HepG2 (cell line): ENCODE data around the gene CNTN4. TPM values are rescaled to one million over a fixed set of nuclear protein-coding genes. Genes with fewer than 3 reads are reported as not detected.

Experiments used
- ATAC-seq: fragments of 200-7000 bp; cut with Tn5 transposase; 3 replicates; pipeline ENCODE4 v1.9.1; 2020; ENCODE audit warnings: mild to moderate bottlenecking, moderate library complexity
- BruUV-seq: library from RNA; stranded (reverse); fragments of 400-500 nt; replicated peaks from 2 replicates; lab custom pipeline; 2021; lab: Mats Ljungman, UMichigan
- CTCF ChIA-PET: fragments of 300-600 bp; formaldehyde crosslinking; extraction: SDS; loops from one replicate; lab custom pipeline; 2021; ENCODE audit warnings: low total read pairs, inconsistent platforms, low intra/inter-chr PET ratio; lab: Yijun Ruan, JAX
- POLR2A ChIA-PET: fragments of 350-600 bp; sonication (Branson Sonifier 250); formaldehyde crosslinking; loops from one replicate; lab custom pipeline; 2020; ENCODE audit warnings: antibody characterized with exemption, inconsistent platforms; lab: Yijun Ruan, JAX
- DNase-seq: peaks from one replicate; pipeline ENCODE4 v3.0.0-alpha.2; 2015; ENCODE audit warnings: low spot score
- FAIRE-seq: peaks from 3 replicates; lab custom pipeline; 2011; peaks lifted over from hg19 to GRCh38; lab: Jason Lieb, UNC
- H2AFZ ChIP-seq: one replicate; pipeline ENCODE4 v1.6.1; 2011; ENCODE audit warnings: low read length, inconsistent platforms
- H3K27ac ChIP-seq: fragments of 300-600 bp; 3 replicates; pipeline ENCODE4 v1.8.0; 2011; ENCODE audit warnings: mixed run types, mild to moderate bottlenecking, mixed read lengths, low read length, inconsistent platforms; ENCODE audit not compliant: insufficient read depth; ENCODE audit errors: extremely low read length
- H3K27me3 ChIP-seq, 2 experiments: fragments of 200-600 bp in 1 of 2; 2 replicates in 1 of 2; 3 replicates in 1 of 2; pipeline versions ENCODE4 v1.6.0 to v1.8.0; 2011; ENCODE audit warnings: low read length in 2 of 2, mild to moderate bottlenecking in 2 of 2, moderate library complexity in 2 of 2, inconsistent platforms in 1 of 2; ENCODE audit not compliant: insufficient read depth in 2 of 2, control insufficient read depth in 1 of 2
- H3K36me3 ChIP-seq, 2 experiments: fragments of 200-600 bp in 1 of 2; replicated peaks in 1 of 2; 2 replicates in 1 of 2; 3 replicates in 1 of 2; pipeline versions ENCODE4 v1.5.1 to v1.8.0; 2011; ENCODE audit warnings: low read length in 2 of 2, inconsistent platforms in 1 of 2; ENCODE audit not compliant: insufficient read depth in 2 of 2, control insufficient read depth in 1 of 2
- H3K4me1 ChIP-seq: 2 replicates; pipeline ENCODE4 v1.5.1; 2012; ENCODE audit warnings: low read length, inconsistent platforms; ENCODE audit not compliant: insufficient read depth
- H3K4me2 ChIP-seq: 2 replicates; pipeline ENCODE4 v1.6.0; 2011; ENCODE audit warnings: low read depth, low read length, inconsistent platforms
- H3K4me3 ChIP-seq, 3 experiments: fragments of 200-600 bp in 1 of 3; sonication (generic), shearing (Covaris generic) in 1 of 3; replicated peaks in 1 of 3; 2 replicates each; pipeline ENCODE4 v1.5.1; 2011 to 2016; ENCODE audit warnings: low read length in 3 of 3, inconsistent platforms in 2 of 3, low read depth in 2 of 3, mild to moderate bottlenecking in 2 of 3, control low read depth in 1 of 3, mixed read lengths in 1 of 3; ENCODE audit not compliant: insufficient read depth in 1 of 3
- H3K79me2 ChIP-seq: one replicate; pipeline ENCODE4 v1.6.1; 2011; ENCODE audit warnings: low read length, inconsistent platforms; ENCODE audit not compliant: insufficient read depth
- H3K9ac ChIP-seq: 2 replicates; pipeline ENCODE4 v1.6.0; 2011; ENCODE audit warnings: mild to moderate bottlenecking, low read depth, low read length, inconsistent platforms; ENCODE audit not compliant: insufficient read depth
- H3K9me3 ChIP-seq: 2 replicates; pipeline ENCODE4 v1.5.1; 2012; ENCODE audit warnings: mild to moderate bottlenecking, low read length
- H4K20me1 ChIP-seq: 2 replicates; pipeline ENCODE4 v1.6.0; 2011; ENCODE audit warnings: inconsistent platforms, mild to moderate bottlenecking, low read length, moderate library complexity; ENCODE audit not compliant: insufficient read depth
- DNMT3B ChIP-seq: conservative IDR thresholded peaks from 2 replicates; pipeline ENCODE4 v1.6.1; 2016; ENCODE audit warnings: missing biosample characterization, control low read depth
- YY1 ChIP-seq: IDR thresholded peaks from 2 replicates; pipeline ENCODE4 v1.6.1; 2011; ENCODE audit warnings: low read length, low read depth, moderate library complexity, mild to moderate bottlenecking; ENCODE audit not compliant: insufficient read depth, insufficient replicate concordance
- ZBTB46 ChIP-seq: sonication (generic); formaldehyde crosslinking; IDR thresholded peaks from 2 replicates; pipeline ENCODE4 v1.4.0; 2020; ENCODE audit warnings: mild to moderate bottlenecking, missing genetic modification reagents, borderline replicate concordance
- ZNF343 ChIP-seq: sonication (generic); formaldehyde crosslinking; IDR thresholded peaks from 2 replicates; pipeline ENCODE4 v1.4.0; 2020; ENCODE audit warnings: mild to moderate bottlenecking, missing genetic modification reagents
- ZNF512 ChIP-seq: sonication (generic); formaldehyde crosslinking; IDR thresholded peaks from 2 replicates; pipeline ENCODE4 v1.4.0; 2020; ENCODE audit warnings: mild to moderate bottlenecking, missing genetic modification reagents
- ZNF615 ChIP-seq: sonication (generic); formaldehyde crosslinking; IDR thresholded peaks from 2 replicates; pipeline ENCODE4 v1.5.0; 2020; ENCODE audit warnings: mild to moderate bottlenecking, missing genetic modification reagents, borderline replicate concordance
- WGBS: methylation state at CpG from one replicate; pipeline ENCODE4 v1.1.6; 2017; ENCODE audit warnings: low lambda C conversion rate; 5-methylcytosine and 5-hydroxymethylcytosine counted together
- in situ Hi-C: cut with HindIII; loops from 2 replicates; pipeline ENCODE4 v1.10.0; 2017; ENCODE audit warnings: low pct_unique_long_range_greater_than_20kb; ENCODE audit not compliant: extremely low pct_ligation_motif_present
- intact Hi-C: fragments of 100-400 bp; cut with micrococcal nuclease; formaldehyde crosslinking; loops from one replicate; pipeline ENCODE4 v1.10.0; 2022; ENCODE audit not compliant: unreplicated experiment
- polyA plus RNA-seq, 8 experiments: library from polyadenylated mRNA; depleted of rRNA in 3 of 8; stranded (reverse) in 7 of 8; unstranded in 1 of 8; fragments of >200 nt; fragmentation: Illumina TruSeq in 4 of 8; extraction: Trizol in 4 of 8; gene quantifications; 2 replicates each; pipeline versions ENCODE4 v1.2.1 to v1.2.3, GENCODE V29; 2011 to 2016; ENCODE audit warnings: low read depth in 4 of 8, missing spikeins in 1 of 8, mixed read lengths in 1 of 8; ENCODE audit not compliant: insufficient read depth in 1 of 8
- total RNA-seq, 5 experiments: library from RNA; depleted of rRNA; stranded (reverse); fragments of >200 nt; fragmentation: Illumina TruSeq; extraction: Trizol; gene quantifications; 2 replicates each; pipeline ENCODE4 v1.2.3, GENCODE V29; 2016; ENCODE audit warnings: low read depth in 1 of 5

Gene CNTN4
- total and polyA plus RNA-seq, 2 of the 13 experiments (the other 11 are each of a cell fraction or from before 2014, with no cell fraction given) = 0.01 to 0.13 TPM

- H3K27me3 ChIP-seq = no peaks in the 10 kb centered on the region
- no peak overlapping the region for H3K4me3 ChIP-seq
- ATAC-seq (no peak), DNase-seq (no peak), FAIRE-seq (no peak)
- in situ Hi-C loops (no loop called here), intact Hi-C loops (no loop called here)
- BruUV-seq = no TSS peak
- H3K9ac ChIP-seq = no peak overlapping the region
- H3K36me3 ChIP-seq = no peaks in the 10 kb centered on the region
- TF ChIP-seq ZNF512 = no peak
- no peak for TF ChIP-seq DNMT3B
- TF ChIP-seq ZBTB46 (CRISPR knock-in tag) = no peak
- no peak for TF ChIP-seq YY1
- no peak for TF ChIP-seq ZNF343 (CRISPR knock-in tag)
- TF ChIP-seq ZNF615 = no peak
- ChIA-PET CTCF (no interaction called here), POLR2A (no interaction called here)
- H4K20me1 ChIP-seq = no peaks in the 10 kb centered on the region
- WGBS = 3% methylated on average over 2 of the region's 2 CpGs
- no peaks in the 10 kb centered on the region for H3K4me1 ChIP-seq
- H2AFZ ChIP-seq = no peak overlapping the region
- H3K9me3 ChIP-seq = no peaks in the 10 kb centered on the region
- no peak overlapping the region for H3K27ac ChIP-seq
- no peaks in the 10 kb centered on the region for H3K79me2 ChIP-seq
- H3K4me2 ChIP-seq = no peak overlapping the region
Measured at GRCh38 chr3:2568156-2568555, 469.5 kb downstream of the CNTN4 start.
